Right atrium auricular region (tissue), 2 donors: ENCODE measurements around the gene CUL4A. TPM values are rescaled to one million over a fixed set of nuclear protein-coding genes. Genes with fewer than 3 reads are reported as not detected.

Experiments used
- DNase-seq: peaks from one replicate; pipeline ENCODE4 v3.0.0-alpha.2; 2019; ENCODE audit warnings: low spot score
- H3K27ac ChIP-seq, 2 donors: fragments of 200-600 bp; sonication (generic); 1 replicate in 1 of 2; 2 replicates in 1 of 2; pipeline ENCODE4 v1.5.1; 2016 to 2019
- H3K27me3 ChIP-seq, 2 donors: fragments of 200-600 bp; sonication (generic); one replicate each; pipeline versions ENCODE4 v1.5.1 to v1.6.0; 2017 to 2019
- H3K36me3 ChIP-seq: fragments of 200-600 bp; sonication (generic); one replicate; pipeline ENCODE4 v1.5.1; 2016
- H3K4me1 ChIP-seq, 2 donors: fragments of 200-600 bp; sonication (generic); one replicate each; pipeline versions ENCODE4 v1.5.1 to v1.6.0; 2017 to 2019
- H3K4me3 ChIP-seq, 2 donors: fragments of 200-600 bp; sonication (generic); 1 replicate in 1 of 2; 2 replicates in 1 of 2; pipeline ENCODE4 v1.5.1; 2017 to 2019; ENCODE audit warnings: mild to moderate bottlenecking in 1 of 2, moderate library complexity in 1 of 2
- H3K9me3 ChIP-seq, 2 donors: fragments of 200-600 bp; sonication (generic); one replicate each; pipeline ENCODE4 v1.5.1; 2019
- total RNA-seq, 2 donors: library from RNA; depleted of rRNA; stranded (reverse); fragments of >200 nt; gene quantifications; one replicate each; pipeline ENCODE4 v1.1.0, GENCODE V29; 2016
- TF ChIP-seq, protein P1 (sequence below), 2 donors: fragments of 200-600 bp; sonication (generic); IDR thresholded peaks; one replicate each; pipeline ENCODE4 v1.5.1; 2019; ENCODE audit warnings: antibody characterized with exemption in 2 of 2

Gene CUL4A
- total RNA-seq, 2 donors from 2014 or later = 76.5 to 435 TPM

DNA sequence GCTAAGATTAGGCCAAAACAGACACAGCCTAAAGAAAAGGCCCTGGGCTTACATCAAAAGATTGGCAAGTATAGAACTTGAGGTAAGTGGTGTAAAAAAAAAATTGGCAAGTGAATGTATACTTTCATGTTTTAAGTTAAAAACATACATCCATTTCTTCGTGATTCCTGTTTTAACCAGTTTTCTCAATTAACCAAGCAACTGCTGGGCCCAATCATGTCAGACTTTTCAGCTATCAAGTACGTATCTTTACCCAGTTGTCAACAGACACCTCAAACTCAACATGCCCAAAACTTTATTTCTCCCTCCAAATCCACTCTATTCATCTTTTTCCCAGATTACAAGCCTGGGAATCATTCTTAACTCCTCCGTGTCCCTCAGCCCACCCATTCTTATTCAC, 2.0 kb upstream of the CUL4A start:
- Histone ChIP-seq H3K4me3 (peak overlapping the region; percentile 61 to 98), H3K4me1 (peaks cover 0 to 72% of the 10 kb centered on the region in 2 donors), H3K27ac (peak overlapping the region; percentile 99 to 100), H3K27me3 (no peaks in the 10 kb centered on the region), H3K36me3 (peaks cover 4% of the 10 kb centered on the region), H3K9me3 (no peaks in the 10 kb centered on the region)
- TF ChIP-seq, protein P1, sequence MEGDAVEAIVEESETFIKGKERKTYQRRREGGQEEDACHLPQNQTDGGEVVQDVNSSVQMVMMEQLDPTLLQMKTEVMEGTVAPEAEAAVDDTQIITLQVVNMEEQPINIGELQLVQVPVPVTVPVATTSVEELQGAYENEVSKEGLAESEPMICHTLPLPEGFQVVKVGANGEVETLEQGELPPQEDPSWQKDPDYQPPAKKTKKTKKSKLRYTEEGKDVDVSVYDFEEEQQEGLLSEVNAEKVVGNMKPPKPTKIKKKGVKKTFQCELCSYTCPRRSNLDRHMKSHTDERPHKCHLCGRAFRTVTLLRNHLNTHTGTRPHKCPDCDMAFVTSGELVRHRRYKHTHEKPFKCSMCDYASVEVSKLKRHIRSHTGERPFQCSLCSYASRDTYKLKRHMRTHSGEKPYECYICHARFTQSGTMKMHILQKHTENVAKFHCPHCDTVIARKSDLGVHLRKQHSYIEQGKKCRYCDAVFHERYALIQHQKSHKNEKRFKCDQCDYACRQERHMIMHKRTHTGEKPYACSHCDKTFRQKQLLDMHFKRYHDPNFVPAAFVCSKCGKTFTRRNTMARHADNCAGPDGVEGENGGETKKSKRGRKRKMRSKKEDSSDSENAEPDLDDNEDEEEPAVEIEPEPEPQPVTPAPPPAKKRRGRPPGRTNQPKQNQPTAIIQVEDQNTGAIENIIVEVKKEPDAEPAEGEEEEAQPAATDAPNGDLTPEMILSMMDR (IDR thresholded peaks at IDR 0.05) = no peak
- no peak for DNase-seq

DNA sequence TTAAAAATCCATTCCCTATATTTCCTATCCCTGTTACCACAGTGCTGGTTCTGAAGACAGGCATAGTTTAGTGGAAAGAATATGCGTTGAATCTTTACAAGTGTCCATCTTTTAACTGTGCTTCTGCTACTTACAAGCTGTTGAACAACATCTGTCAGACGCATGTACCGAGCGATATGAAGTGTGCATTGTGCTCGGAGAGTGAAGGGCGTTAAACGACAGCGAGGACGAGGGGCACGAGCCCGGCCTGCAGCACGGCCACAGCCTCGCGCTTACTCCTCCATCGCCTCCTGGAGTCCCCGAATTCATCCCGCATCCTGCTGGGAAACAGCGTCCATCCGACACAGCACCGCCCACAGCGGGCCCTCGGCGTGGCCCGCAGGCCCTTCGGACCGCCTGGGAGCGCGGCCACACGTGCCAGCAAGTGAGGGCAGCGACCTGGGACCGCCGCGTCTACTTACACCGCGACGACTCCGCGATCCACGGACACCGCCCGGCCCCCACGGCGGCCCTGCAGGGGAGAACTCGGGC, 1.5 kb upstream of the CUL4A start:
- Histone ChIP-seq H3K9me3 (no peaks in the 10 kb centered on the region), H3K36me3 (peaks cover 4% of the 10 kb centered on the region), H3K4me3 (peak overlapping the region; percentile 61 to 98), H3K27ac (peak overlapping the region; percentile 99 to 100), H3K27me3 (no peaks in the 10 kb centered on the region), H3K4me1 (peaks cover 0 to 71% of the 10 kb centered on the region in 2 donors)
- no peak for DNase-seq
- TF ChIP-seq, protein P1 (IDR thresholded peaks at IDR 0.05) = no peak

DNA sequence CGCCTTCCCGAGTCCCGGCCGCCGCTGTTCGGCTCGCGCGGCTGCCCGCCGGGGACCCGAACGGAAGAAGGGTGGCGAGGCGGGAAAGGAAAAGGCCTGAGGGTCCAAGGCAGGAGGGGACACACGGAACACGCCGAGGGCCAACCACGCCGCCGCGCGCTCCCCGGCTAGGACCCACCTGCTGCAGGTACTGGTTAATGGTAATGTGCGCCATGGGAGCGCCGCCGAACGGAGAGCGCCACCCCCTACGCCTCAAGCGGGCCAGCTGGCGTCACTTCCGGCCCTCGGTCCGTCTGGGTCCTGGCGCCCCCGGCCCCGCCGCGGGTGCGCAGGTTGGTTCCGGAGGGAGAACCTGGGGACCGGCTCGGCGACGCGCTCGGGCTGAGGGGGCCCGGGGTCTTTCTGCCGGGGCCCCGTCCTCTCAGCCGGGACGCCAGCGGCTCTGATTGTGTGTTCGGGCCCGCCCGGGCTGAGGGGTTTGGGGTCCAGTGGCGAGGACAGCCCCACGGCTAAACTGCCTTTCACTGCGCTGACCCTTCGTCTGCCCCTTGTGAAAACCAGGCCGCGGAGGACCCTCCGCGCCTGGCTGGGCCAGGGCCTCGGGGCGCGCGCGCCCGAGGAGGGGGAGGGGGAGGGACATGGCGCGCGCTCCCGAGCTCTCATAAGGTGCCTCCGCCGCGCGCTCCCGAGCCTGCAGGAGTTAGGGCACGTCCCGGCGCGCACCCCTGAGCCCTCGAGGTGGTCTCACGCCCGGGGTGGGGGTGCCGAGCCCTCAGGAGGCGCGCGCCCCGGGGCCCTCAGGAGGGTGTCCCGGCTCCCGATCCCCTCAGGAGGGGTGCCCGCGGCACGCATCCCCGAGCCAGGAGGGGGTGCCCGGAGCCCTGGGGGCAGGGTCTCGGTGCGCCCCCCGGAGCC, 735 bp upstream of the CUL4A start, which contains the start of gene PCID2:
TSS of gene PCID2 (minus strand) at position 249 of the 915 bp plus-strand sequence. CDS start at position 214, 35 bp downstream.
- Histone ChIP-seq H3K27me3 (no peaks in the 10 kb centered on the region), H3K4me1 (peaks cover 0 to 71% of the 10 kb centered on the region in 2 donors), H3K27ac (peak within 1 kb of the TSS; percentile 99 to 100), H3K9me3 (no peaks in the 10 kb centered on the region), H3K36me3 (peaks cover 4% of the 10 kb centered on the region), H3K4me3 (peak within 1 kb of the TSS; percentile 61 to 98)
- TF ChIP-seq, protein P1 (IDR thresholded peaks at IDR 0.05) = peak in 1 of 2 donors; percentile 29
- DNase-seq = peak; percentile 88

DNA sequence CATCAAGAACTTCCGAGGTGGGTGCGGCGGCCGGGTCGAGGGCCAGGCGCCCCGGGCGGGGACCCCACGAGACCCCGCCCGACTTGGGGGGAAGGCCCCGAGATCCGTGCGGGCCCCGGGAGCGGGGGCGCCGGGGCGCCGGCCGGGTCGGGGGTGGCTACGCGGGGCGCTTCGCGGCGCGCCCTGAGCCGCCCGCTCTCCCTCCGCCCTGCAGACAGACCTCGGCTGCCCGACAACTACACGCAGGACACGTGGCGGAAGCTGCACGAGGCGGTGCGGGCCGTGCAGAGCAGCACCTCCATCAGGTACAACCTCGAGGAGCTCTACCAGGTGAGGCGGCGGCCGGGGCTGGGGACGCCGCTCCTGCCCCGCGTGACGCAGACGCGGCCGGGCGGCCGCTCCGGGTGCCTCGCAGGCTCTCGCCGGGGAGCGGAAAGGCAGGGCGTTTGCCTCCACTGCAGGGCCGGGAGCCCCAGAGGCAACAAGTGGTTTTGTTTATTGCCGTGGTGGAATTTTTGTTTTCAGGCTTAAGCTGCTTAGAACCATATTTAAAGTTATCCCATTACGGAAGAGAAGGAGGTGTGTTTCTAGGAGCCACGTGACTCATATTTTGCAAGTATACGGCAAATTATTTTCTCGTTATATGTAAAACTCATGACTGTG, 477 bp downstream of the CUL4A start:
- H3K27ac ChIP-seq = peak overlapping the region; percentile 99 to 100
- H3K4me3 ChIP-seq = peak overlapping the region; percentile 61 to 98
- H3K9me3 ChIP-seq = no peaks in the 10 kb centered on the region
- H3K27me3 ChIP-seq = no peaks in the 10 kb centered on the region
- no peak for DNase-seq
- TF ChIP-seq, protein P1 (IDR thresholded peaks at IDR 0.05) = no peak
- peaks cover 4% of the 10 kb centered on the region for H3K36me3 ChIP-seq
- peaks cover 0 to 68% of the 10 kb centered on the region in 2 donors for H3K4me1 ChIP-seq

DNA sequence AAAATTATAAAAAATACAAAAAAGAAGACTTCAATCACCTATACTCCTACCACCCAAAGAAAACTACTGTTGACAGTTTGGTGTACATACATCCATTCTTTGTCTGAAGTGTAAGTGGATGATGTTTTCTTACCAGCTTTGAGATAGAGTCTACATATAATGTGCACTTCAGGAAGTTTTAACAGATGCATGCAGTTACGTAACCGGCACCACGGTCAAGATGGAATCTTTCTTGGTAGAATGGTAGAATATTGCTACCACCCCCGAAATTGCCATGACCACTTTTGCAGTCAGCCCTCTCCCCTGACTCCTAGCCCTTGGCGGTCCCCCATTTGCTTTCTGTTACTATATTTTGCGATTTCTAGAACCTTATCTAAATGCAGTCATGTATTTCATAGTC, 1.4 kb downstream of the CUL4A start:
- Histone ChIP-seq H3K9me3 (no peaks in the 10 kb centered on the region), H3K36me3 (peaks cover 4% of the 10 kb centered on the region), H3K4me1 (peaks cover 0 to 69% of the 10 kb centered on the region in 2 donors), H3K4me3 (peak overlapping the region; percentile 61 to 98), H3K27me3 (no peaks in the 10 kb centered on the region), H3K27ac (peak overlapping the region in 1 of 2 donors; percentile 9)
- no peak for DNase-seq
- TF ChIP-seq, protein P1 (IDR thresholded peaks at IDR 0.05) = no peak
